Stimulated activated effector memory CD8-positive, alpha-beta T cell treated with anti-CD3 and anti-CD28 coated beads, Interleukin-12 subunit alpha, Interleukin-12 subunit beta, amount 100 ng/mL, for 72 hours (primary cell): Measurements from ENCODE around the gene MPHOSPH10.
"Not testable (repeated sequence)": the region's sequence is repeated elsewhere in the genome, so short reads cannot be mapped to it uniquely, and the experiment has no call there.

Experiments
- ATAC-seq: fragments of 150-1000 bp; cut with Tn5 transposase; 2 replicates; pipeline ENCODE4 v1.10.0; 2021
- DNase-seq, 2 donors: peaks; one replicate each; pipeline ENCODE4 v3.0.0; 2021 to 2022; ENCODE audit warnings: low spot score in 2 of 2
- H3K27ac Mint-ChIP-seq: one replicate; pipeline ENCODE4 v1.8.0; 2022; ENCODE audit warnings: mild to moderate bottlenecking, mixed read lengths
- H3K36me3 Mint-ChIP-seq: one replicate; pipeline ENCODE4 v1.8.0; 2022; ENCODE audit warnings: mild to moderate bottlenecking, mixed read lengths
- H3K4me1 Mint-ChIP-seq: one replicate; pipeline ENCODE4 v1.8.0; 2022; ENCODE audit warnings: mixed read lengths
- H3K4me3 Mint-ChIP-seq: one replicate; pipeline ENCODE4 v1.8.0; 2022; ENCODE audit warnings: mild to moderate bottlenecking, mixed read lengths
- H3K9me3 Mint-ChIP-seq: one replicate; pipeline ENCODE4 v1.8.0; 2022; ENCODE audit warnings: mixed read lengths

The MPHOSPH10 gene, protein sequence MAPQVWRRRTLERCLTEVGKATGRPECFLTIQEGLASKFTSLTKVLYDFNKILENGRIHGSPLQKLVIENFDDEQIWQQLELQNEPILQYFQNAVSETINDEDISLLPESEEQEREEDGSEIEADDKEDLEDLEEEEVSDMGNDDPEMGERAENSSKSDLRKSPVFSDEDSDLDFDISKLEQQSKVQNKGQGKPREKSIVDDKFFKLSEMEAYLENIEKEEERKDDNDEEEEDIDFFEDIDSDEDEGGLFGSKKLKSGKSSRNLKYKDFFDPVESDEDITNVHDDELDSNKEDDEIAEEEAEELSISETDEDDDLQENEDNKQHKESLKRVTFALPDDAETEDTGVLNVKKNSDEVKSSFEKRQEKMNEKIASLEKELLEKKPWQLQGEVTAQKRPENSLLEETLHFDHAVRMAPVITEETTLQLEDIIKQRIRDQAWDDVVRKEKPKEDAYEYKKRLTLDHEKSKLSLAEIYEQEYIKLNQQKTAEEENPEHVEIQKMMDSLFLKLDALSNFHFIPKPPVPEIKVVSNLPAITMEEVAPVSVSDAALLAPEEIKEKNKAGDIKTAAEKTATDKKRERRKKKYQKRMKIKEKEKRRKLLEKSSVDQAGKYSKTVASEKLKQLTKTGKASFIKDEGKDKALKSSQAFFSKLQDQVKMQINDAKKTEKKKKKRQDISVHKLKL

DNA sequence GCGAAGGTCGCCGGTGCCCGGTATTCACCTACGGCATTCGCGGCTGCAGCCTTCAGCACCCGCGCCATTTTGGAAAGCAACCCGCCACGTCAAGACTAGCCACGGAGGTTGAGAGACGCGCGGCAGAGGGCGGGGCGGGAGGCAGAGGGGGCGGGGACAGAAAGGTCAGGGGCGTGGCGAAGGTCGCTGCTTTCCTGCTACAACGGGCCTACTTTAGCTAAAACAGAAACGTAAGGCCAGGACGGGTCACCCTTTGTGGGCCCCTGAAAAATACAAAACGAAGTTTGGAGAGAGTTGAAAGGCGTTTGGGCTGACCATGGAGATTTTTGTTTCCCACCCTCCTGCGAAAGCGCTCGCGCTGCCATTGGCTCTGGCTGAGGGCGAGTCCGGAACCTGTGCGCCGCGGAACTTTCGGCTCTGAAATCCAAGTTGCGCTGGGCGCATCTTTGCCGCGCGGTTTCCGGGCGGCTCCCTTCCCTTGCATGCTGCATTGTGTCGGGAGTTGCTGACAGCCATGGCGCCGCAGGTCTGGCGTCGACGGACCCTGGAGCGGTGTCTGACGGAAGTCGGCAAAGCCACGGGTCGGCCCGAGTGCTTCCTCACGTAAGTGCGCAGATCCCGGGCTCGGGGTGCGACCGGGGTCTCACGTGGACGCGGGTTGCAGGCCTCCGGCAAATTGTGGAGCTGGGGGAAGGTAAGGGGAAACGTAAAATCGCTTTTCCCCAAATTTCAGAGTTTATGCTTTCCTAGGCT lies at the start of gene MPHOSPH10, which contains the start of gene MCEE:
Gene MPHOSPH10, plus strand, starts transcription at position 483 of the 753 bp plus-strand sequence. Its CDS starts 32 bp downstream, at position 515.
Gene MCEE, minus strand, starts transcription at position 78 of the 753 bp plus-strand sequence. Its CDS starts 10 bp downstream, at position 68.
- peak; percentile 96 for ATAC-seq
- no peak within 1 kb of the TSS for H3K27ac Mint-ChIP-seq

DNA sequence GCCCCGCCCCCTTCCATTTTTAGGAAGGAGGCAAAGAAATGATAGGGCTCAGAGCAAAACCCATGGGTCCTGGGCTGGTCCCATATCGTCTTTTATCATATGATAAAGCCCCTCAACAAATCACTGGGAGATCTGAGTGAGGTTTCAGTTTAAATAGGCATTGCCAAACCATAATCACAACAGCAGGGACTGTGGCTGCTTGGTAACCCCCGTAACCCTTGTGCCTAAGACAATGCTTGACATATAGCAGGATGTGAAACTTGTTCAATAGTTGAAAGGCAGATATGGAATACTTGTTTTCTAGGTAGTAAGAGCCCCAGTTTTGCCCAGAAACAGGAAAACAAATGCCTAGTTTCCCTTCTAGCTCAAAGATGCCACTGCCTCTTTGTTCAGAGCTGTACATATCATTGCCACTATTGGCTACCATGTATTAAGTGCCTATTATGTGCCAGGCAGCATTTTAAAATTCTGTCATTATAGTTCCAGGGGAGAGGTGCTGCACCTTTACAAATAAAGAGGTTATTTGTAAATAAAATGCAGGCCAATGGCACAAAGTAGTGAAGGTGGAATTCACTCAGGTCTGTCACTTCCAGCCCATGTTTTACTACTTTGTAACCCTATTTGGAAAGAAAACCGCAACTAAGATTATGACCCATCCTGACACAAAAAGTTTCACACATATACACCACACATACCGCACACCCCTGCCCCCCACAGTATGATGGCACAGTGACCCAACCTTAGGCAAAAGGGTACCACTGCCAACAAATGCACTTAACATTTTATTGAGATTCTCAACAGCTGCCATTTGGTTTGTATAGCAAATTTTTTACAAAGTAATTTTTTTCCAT lies 47.8 kb upstream of the MPHOSPH10 start:
- peak; percentile 99 for ATAC-seq
- no peaks in the 10 kb centered on the region for H3K9me3 Mint-ChIP-seq
- peaks cover 25% of the 10 kb centered on the region for H3K36me3 Mint-ChIP-seq
- H3K4me3 Mint-ChIP-seq, result peak overlapping the region; percentile 41
- peak overlapping the region; percentile 87 for H3K27ac Mint-ChIP-seq
- H3K4me1 Mint-ChIP-seq, result peaks cover 11% of the 10 kb centered on the region
- peak; percentile 40 to 82 for DNase-seq

More for the DNA sequence above, at the start of gene MPHOSPH10, which contains the start of gene MCEE:
- no peak within 1 kb of the TSS for H3K4me3 Mint-ChIP-seq
- no peaks in the 10 kb centered on the region for H3K9me3 Mint-ChIP-seq
- H3K36me3 Mint-ChIP-seq, result peaks cover 5% of the 10 kb centered on the region
- H3K4me1 Mint-ChIP-seq, result no peaks in the 10 kb centered on the region
- peak; percentile 81 to 95 for DNase-seq

DNA sequence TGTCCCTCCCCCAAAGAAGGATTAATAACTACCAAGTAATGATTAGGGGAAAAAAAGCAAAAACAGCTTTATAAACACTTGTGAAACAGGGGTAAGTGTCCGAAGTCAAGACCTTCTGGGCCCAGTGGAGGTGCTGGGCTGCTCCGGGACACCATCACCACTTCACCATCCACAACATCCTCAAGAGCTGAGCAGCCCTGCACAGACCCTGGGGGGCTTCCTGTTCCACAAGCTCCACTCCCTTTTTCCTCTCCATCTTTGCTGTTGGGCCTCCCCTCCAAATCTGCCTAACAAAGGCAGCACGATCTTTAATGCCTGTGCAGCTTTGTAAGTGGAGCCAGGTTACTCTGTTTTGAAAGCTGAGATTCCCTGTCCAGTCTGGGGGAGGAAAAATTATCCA lies 47.1 kb upstream of the MPHOSPH10 start:
- not testable (repeated sequence) for H3K9me3 Mint-ChIP-seq, ATAC-seq, DNase-seq, H3K4me3 Mint-ChIP-seq
- peaks cover 18% of the 10 kb centered on the region for H3K36me3 Mint-ChIP-seq
- H3K27ac Mint-ChIP-seq, result peak overlapping the region; percentile 87
- H3K4me1 Mint-ChIP-seq, result peaks cover 11% of the 10 kb centered on the region

DNA sequence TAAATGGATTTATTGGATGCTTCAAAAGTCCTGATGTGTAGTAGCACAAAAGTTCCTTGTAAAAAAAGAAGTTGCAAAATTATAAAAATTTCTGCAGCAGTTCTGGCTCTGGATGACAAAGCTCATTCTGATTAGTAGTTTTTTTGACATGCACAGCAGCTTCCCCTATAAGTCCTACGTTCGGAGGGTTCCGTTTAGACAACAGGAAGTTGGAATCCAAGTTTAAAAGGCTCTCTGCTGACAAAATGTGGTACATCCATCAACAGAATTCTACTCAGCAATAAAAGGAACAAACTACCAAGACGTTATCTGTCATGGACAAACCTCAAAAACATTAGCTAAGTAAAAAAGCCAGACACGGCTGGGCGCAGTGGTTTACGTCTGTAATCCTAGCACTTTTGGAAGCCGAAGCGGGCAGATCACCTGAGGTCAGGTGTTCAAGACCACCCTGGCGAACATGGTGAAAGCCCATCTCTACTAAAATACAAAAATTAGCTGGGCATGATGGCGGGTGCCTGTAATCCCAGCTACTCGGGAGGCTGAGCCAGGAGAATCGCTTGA lies 46.6 kb upstream of the MPHOSPH10 start:
- peaks cover 11% of the 10 kb centered on the region for H3K4me1 Mint-ChIP-seq
- H3K4me3 Mint-ChIP-seq, ATAC-seq, DNase-seq, H3K27ac Mint-ChIP-seq, H3K9me3 Mint-ChIP-seq: not testable (repeated sequence)
- peaks cover 13% of the 10 kb centered on the region for H3K36me3 Mint-ChIP-seq

DNA sequence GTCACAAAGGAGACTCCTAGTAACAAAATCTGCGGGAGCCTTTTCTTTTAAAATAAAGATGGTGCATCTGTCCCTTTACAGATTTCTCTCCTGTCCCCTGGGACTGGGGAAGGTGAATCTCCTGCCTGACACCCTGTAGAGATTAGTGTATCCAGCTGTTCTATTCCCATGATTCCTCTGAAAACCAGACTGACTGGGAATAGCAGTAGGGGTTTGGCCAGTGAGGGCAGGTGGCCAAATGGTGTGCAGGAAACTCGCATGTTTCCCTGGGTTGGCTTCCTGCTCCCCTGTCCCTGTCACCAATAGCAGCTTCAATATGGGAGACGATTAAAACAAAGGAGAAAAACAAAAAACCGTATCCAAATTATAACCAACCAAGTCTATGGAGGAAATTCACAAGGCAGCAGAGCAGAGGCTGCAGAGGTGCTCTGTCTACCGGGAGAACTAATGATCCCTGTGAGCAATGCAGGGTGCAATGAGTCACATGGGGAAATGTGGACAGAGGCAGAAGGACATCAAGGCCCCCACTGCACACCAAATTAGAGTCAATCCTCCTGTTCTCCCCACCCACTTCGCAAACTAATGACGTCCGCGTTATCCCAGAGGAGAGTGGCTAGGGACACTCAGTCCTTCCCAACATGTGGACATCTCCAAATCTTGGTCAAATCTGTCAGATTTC lies 45.0 kb upstream of the MPHOSPH10 start:
- H3K4me3 Mint-ChIP-seq, H3K27ac Mint-ChIP-seq, H3K9me3 Mint-ChIP-seq, ATAC-seq, H3K36me3 Mint-ChIP-seq, DNase-seq: not testable (repeated sequence)
- H3K4me1 Mint-ChIP-seq, result peaks cover 11% of the 10 kb centered on the region

DNA sequence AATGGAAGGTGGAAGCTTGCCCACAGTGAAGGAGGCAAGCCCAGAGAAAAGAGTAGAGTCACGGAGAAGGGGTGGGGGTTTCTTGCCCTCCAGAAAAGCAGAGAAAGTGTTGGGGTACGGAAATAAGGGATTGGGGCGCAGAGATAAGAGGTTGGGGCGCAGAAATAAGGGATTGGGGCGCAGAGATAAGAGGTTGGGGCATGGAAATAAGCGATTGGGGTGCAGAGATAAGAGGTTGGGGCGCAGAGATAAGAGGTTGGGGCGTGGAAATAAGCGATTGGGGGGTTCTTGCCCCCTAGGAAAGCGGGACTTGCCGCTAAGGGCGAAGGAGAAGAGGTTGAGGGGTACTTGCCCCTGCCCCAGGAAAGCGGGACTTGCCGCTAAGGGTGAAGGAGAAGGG lies 41.0 kb upstream of the MPHOSPH10 start:
- H3K9me3 Mint-ChIP-seq, H3K27ac Mint-ChIP-seq, H3K36me3 Mint-ChIP-seq, H3K4me1 Mint-ChIP-seq, H3K4me3 Mint-ChIP-seq, ATAC-seq, DNase-seq: not testable (repeated sequence)

DNA sequence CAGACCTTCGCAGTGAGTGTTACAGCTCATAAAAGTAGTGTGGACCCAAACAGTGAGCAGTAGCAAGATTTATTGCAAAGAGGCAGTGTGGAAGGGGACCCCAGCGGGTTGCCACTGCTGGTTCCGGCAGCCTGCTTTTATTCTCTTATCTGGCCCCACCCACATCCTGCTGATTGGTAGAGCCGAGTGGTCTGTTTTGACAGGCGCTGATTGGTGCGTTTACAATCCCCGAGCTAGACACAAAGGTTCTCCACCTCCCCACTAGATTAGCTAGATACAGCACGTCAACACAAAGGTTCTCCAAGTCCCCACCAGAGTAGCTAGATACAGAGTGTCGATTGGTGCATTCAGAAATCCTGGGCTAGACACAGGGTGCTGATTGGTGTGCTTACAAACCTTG lies 38.6 kb upstream of the MPHOSPH10 start:
- H3K4me1 Mint-ChIP-seq, H3K27ac Mint-ChIP-seq, ATAC-seq, DNase-seq, H3K9me3 Mint-ChIP-seq, H3K36me3 Mint-ChIP-seq, H3K4me3 Mint-ChIP-seq: not testable (repeated sequence)

DNA sequence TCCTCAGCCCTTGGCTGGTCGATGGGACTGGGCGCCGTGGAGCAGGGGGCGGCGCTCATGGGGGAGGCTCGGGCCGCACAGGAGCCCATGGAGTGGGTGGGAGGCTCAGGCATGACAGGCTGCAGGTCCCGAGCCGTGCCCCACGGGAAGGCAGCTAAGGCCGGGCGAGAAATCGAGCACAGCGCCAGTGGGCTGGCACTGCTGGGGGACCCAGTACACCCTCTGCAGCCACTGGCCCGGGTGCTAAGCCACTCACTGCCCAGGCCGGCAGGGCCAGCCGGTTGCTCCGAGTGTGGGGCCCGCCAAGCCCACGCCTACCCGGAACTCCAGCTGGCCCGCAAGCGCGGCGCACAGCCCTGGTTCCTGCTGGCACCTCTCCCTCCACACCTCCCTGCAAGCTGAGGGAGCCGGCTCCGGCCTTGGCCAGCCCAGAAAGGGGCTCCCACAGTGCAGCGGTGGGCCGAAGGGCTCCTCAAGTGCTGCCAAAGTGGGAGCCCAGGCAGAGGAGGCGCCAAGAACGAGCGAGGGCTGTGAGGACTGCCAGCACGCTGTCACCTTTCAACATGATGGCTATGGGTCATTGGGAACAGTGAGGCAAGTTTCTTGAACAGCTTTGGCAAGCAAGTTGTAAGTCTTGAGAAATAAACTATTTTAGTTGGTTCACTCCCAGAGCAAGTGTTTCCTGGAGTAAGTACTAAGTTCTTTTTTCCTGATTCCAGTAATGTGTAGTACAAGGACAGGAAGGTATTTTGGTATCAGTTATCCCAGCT lies 37.8 kb upstream of the MPHOSPH10 start:
- H3K4me1 Mint-ChIP-seq, ATAC-seq, H3K9me3 Mint-ChIP-seq, DNase-seq, H3K36me3 Mint-ChIP-seq, H3K27ac Mint-ChIP-seq, H3K4me3 Mint-ChIP-seq: not testable (repeated sequence)

DNA sequence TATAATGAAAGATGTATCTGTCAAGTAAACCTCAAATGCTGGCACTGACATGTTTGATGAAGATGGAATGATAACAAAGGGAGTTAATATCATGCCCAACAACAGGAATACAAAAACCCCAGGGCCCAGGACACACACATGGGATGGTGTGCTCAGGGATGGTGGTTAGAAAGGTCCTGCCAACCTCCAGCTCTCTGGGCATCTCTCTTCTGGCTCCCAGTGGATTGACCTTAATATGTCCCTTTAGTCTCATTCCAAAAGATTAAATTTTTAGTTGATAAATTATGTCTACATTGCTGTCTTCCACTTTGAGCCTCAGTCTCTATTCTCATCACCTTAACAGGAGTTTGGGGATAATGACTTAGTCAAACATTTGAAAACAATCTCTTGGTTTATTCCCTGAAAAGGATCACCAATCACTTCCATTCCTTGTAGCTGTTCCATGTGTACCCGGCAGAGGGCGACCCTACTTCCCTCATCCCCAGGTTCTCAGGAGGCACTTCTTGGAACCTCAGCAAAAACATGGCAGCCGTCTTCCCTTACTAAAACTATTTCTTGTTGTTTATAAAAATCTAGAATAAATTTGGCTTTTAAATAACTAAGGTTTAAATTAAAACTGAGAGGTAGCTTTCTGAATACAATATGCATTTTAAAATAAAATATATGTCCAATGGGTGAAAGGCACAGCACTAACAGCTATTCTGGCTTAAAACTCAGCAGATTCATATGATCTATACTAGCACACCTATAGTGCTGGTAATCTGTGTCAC lies 30.1 kb upstream of the MPHOSPH10 start:
- Mint-ChIP-seq H3K9me3 (peaks cover 1% of the 10 kb centered on the region), H3K4me1 (no peaks in the 10 kb centered on the region), H3K27ac (no peak overlapping the region), H3K4me3 (no peak overlapping the region), H3K36me3 (no peaks in the 10 kb centered on the region)
- DNase-seq (peak in 1 of 2 donors; percentile 23), ATAC-seq (peak; percentile 58)

DNA sequence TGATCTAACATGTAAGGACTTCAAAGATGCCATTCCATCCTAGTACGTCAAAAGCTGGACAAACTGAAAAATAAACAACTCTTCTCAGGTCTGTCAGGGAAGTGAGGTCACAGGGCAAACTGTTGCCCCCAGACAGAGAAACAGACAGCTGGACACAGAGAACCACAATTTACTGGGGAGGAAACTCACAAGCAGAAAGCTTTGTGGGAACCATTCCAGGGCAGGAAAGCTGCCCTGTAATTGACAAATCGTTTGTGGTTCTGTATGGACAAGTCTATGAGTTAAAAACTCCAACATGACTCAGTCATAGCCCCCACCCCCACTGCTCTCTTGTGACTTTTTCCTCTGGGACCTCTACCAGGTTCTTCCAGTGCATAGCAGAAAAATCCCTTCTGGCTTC lies 28.8 kb upstream of the MPHOSPH10 start:
- Mint-ChIP-seq H3K36me3 (no peaks in the 10 kb centered on the region), H3K9me3 (peaks cover 3% of the 10 kb centered on the region), H3K4me3 (no peak overlapping the region), H3K27ac (no peak overlapping the region), H3K4me1 (no peaks in the 10 kb centered on the region)
- DNase-seq (no peak), ATAC-seq (no peak)

DNA sequence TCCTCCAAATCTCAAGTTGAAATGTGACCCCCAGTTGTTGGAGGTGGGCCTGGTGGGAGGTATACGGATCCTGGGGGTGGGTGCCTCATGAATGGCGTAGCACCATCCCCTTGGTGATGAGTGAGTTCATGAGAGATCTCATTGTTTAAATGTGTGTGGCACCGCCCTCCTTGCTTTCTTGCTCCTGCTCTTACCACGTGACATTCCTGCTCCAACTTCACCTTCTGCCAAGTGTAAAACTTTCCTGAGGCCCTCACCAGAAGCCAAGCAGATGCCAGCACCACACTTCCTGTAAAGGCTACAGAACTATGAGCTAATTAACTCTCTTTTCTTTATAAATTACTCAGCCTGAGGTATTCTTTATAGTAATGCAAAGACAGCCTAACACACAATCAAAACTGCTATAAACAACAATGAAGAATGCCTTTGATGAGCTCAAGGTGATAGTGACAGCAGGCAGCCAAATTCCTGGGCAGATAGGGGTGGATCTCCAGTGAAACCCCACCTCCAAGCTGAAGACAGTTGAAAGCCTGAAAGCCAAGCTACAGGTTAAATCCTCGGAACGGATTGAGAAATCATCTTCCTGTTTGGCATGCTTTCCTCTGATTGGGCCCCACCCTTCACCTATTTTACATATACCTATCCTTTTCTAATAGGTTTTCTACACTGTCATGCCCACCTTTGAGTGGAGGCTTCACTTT lies 27.3 kb upstream of the MPHOSPH10 start:
- ATAC-seq, result no peak
- H3K36me3 Mint-ChIP-seq, result no peaks in the 10 kb centered on the region
- peaks cover 3% of the 10 kb centered on the region for H3K9me3 Mint-ChIP-seq
- no peak overlapping the region for H3K4me3 Mint-ChIP-seq
- DNase-seq, result no peak
- H3K4me1 Mint-ChIP-seq, result no peaks in the 10 kb centered on the region
- no peak overlapping the region for H3K27ac Mint-ChIP-seq

DNA sequence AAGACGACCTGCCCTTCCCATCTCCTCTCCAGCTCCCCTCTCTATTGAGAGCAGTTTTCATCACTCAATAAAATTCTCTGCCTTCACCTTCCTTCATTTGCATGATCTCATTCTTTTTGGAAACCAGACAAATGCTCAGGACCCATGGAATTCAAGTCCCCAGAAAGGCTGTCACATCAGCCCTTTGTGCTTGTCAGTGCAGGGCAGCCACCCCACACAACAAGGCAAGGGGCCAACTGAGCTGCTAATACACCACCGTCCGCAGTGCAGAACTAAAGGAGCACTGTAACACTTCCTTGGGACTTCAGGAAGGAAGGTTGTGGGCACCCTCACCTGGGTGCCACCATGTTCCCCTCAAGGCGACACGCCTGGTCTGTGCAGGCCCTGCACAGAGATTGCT lies 26.6 kb upstream of the MPHOSPH10 start:
- Mint-ChIP-seq H3K4me3 (no peak overlapping the region), H3K9me3 (peaks cover 3% of the 10 kb centered on the region), H3K4me1 (no peaks in the 10 kb centered on the region), H3K36me3 (peaks cover 1% of the 10 kb centered on the region), H3K27ac (no peak overlapping the region)
- no peak for DNase-seq
- no peak for ATAC-seq
